ENCODE results near the gene PRKCA.

- TF ChIP-seq LBX2 (CRISPR knock-in tag; IDR thresholded peaks at IDR 0.05; ENCODE audit: borderline replicate concordance) (no peak), EZH2 (conservative IDR thresholded peaks at IDR 0.05; ENCODE audit: low read depth, low read length) (no peak), ZNF207 (IDR thresholded peaks at IDR 0.05; ENCODE audit: borderline replicate concordance) (no peak), CTCF (CRISPR knock-in tag; IDR thresholded peaks at IDR 0.05) (no peak), KDM1A (CRISPR knock-in tag; IDR thresholded peaks at IDR 0.05) (no peak), EP300 (IDR thresholded peaks at IDR 0.05; ENCODE audit: low read depth in 2 of 2, low read length in 2 of 2) (no peak), EP300 (CRISPR knock-in tag; IDR thresholded peaks at IDR 0.05; ENCODE audit: borderline replicate concordance) (no peak), PRDM15 (CRISPR knock-in tag; IDR thresholded peaks at IDR 0.05) (no peak), ERF (CRISPR knock-in tag; IDR thresholded peaks at IDR 0.05) (no peak), POLR2AphosphoS5 (IDR thresholded peaks at IDR 0.05; ENCODE audit: low read depth, low read length) (no peak), POLR2A (IDR thresholded peaks at IDR 0.05; ENCODE audit: insufficient read depth in 1 of 2, low read depth in 2 of 2, low read length in 2 of 2) (no peak), TCF7L2 (IDR thresholded peaks at IDR 0.05; ENCODE audit: low read depth, low read length) (no peak), KLF6 (CRISPR knock-in tag; IDR thresholded peaks at IDR 0.05) (no peak)
Measured at GRCh38 chr17:66469461-66469860, 167.0 kb downstream of the PRKCA start.

All from HepG2 (cell line).